HEK293T (cell line): Measurements from ENCODE around the gene CDH4.

Source experiments
- ELF4 ChIP-seq: fragments of 450-650 bp; IDR thresholded peaks from 2 replicates; pipeline ENCODE4 v1.6.1; 2017; ENCODE audit warnings: antibody characterized with exemption
- FOXA1 ChIP-seq: fragments of 450-650 bp; IDR thresholded peaks from 2 replicates; pipeline ENCODE4 v1.6.1; 2016; ENCODE audit warnings: mild to moderate bottlenecking

- TF ChIP-seq ELF4, result no peak
- TF ChIP-seq FOXA1, result no peak
Measured at GRCh38 chr20:61806314-61806713, 554.3 kb downstream of the CDH4 start.
